H9 (cell line): Measurements from ENCODE around the gene CEACAM6. TPM values are rescaled to one million over a fixed set of nuclear protein-coding genes. Genes with fewer than 3 reads are reported as not detected.

Experiments used
- DNase-seq: peaks from one replicate; pipeline ENCODE4 v3.0.0-alpha.2; 2017
- H2AFZ ChIP-seq: one replicate; pipeline ENCODE4 v1.6.1; 2013; ENCODE audit warnings: mild to moderate bottlenecking, low read length, control low read depth, moderate library complexity
- H2AK5ac ChIP-seq: 2 replicates; pipeline ENCODE4 v1.6.1; 2013; ENCODE audit warnings: low read length, control low read depth, mixed read lengths; ENCODE audit not compliant: insufficient read length
- H2BK120ac ChIP-seq: one replicate; pipeline ENCODE4 v1.6.1; 2013; ENCODE audit warnings: low read depth, mild to moderate bottlenecking, low read length, control low read depth, inconsistent platforms; ENCODE audit not compliant: poor library complexity, severe bottlenecking
- H2BK12ac ChIP-seq: 2 replicates; pipeline ENCODE4 v1.6.1; 2013; ENCODE audit warnings: low read length, control low read depth, mixed read lengths, low read depth; ENCODE audit not compliant: insufficient read length
- H2BK15ac ChIP-seq: 2 replicates; pipeline ENCODE4 v1.6.1; 2013; ENCODE audit warnings: low read depth, low read length, control low read depth
- H2BK20ac ChIP-seq: one replicate; pipeline ENCODE4 v1.6.1; 2013; ENCODE audit warnings: low read depth, mild to moderate bottlenecking, low read length, control low read depth, inconsistent platforms; ENCODE audit not compliant: poor library complexity, severe bottlenecking
- H2BK5ac ChIP-seq: 2 replicates; pipeline ENCODE4 v1.6.1; 2013; ENCODE audit warnings: low read length, control low read depth, mixed read lengths; ENCODE audit not compliant: insufficient read length
- H3K14ac ChIP-seq: 2 replicates; pipeline ENCODE4 v1.6.1; 2013; ENCODE audit warnings: low read length, control low read depth; ENCODE audit not compliant: insufficient read depth
- H3K18ac ChIP-seq: 2 replicates; pipeline ENCODE4 v1.6.1; 2013; ENCODE audit warnings: low read depth, mild to moderate bottlenecking, mixed read lengths, low read length, control low read depth; ENCODE audit not compliant: insufficient read length
- H3K23ac ChIP-seq: 2 replicates; pipeline ENCODE4 v1.6.1; 2013; ENCODE audit warnings: low read length, control low read depth, mixed read lengths, low read depth; ENCODE audit not compliant: insufficient read length
- H3K23me2 ChIP-seq: 2 replicates; pipeline ENCODE4 v1.6.1; 2013; ENCODE audit warnings: low read depth, mild to moderate bottlenecking, mixed read lengths, low read length, control low read depth; ENCODE audit not compliant: insufficient read length, poor library complexity, severe bottlenecking
- H3K27ac ChIP-seq: 2 replicates; pipeline ENCODE4 v1.5.1; 2013; ENCODE audit warnings: low read length, control low read depth, mixed read lengths, low read depth; ENCODE audit not compliant: insufficient read length
- H3K27me3 ChIP-seq: 2 replicates; pipeline ENCODE4 v1.6.1; 2013; ENCODE audit warnings: low read length, control low read depth, inconsistent platforms; ENCODE audit not compliant: insufficient read depth
- H3K4ac ChIP-seq: 2 replicates; pipeline ENCODE4 v1.6.1; 2013; ENCODE audit warnings: low read depth, mild to moderate bottlenecking, control low read depth, inconsistent platforms, low read length, moderate library complexity
- H3K4me1 ChIP-seq: 2 replicates; pipeline ENCODE4 v1.6.1; 2013; ENCODE audit warnings: low read length, control low read depth, inconsistent platforms; ENCODE audit not compliant: insufficient read depth
- H3K4me2 ChIP-seq: 2 replicates; pipeline ENCODE4 v1.6.1; 2013; ENCODE audit warnings: low read length, control low read depth, mixed read lengths; ENCODE audit not compliant: insufficient read length, insufficient read depth
- H3K56ac ChIP-seq: 2 replicates; pipeline ENCODE4 v1.6.1; 2013; ENCODE audit warnings: low read depth, mild to moderate bottlenecking, mixed read lengths, low read length, control low read depth; ENCODE audit not compliant: insufficient read length
- H3K79me1 ChIP-seq: 2 replicates; pipeline ENCODE4 v1.6.1; 2013; ENCODE audit warnings: low read depth, mild to moderate bottlenecking, moderate library complexity, low read length, control low read depth, inconsistent platforms; ENCODE audit not compliant: insufficient read depth, poor library complexity, severe bottlenecking
- H3K79me2 ChIP-seq: 2 replicates; pipeline ENCODE4 v1.6.1; 2013; ENCODE audit warnings: low read length, control low read depth, inconsistent platforms; ENCODE audit not compliant: insufficient read depth
- H3K9ac ChIP-seq: 2 replicates; pipeline ENCODE4 v1.6.1; 2013; ENCODE audit warnings: low read length, control low read depth, mixed read lengths; ENCODE audit not compliant: insufficient read length; ENCODE audit errors: extremely low read depth
- H3K9me3 ChIP-seq: one replicate; pipeline ENCODE4 v1.6.1; 2013; ENCODE audit warnings: low read depth, low read length, inconsistent platforms; ENCODE audit not compliant: control insufficient read depth
- H3T11ph ChIP-seq: one replicate; pipeline ENCODE4 v1.6.1; 2013; ENCODE audit warnings: mild to moderate bottlenecking, low read length, control low read depth, inconsistent platforms
- H4K20me1 ChIP-seq: one replicate; pipeline ENCODE4 v1.6.1; 2013; ENCODE audit not compliant: control insufficient read depth, insufficient read length, insufficient read depth
- H4K5ac ChIP-seq: 2 replicates; pipeline ENCODE4 v1.6.1; 2013; ENCODE audit warnings: low read depth, mild to moderate bottlenecking, mixed read lengths, low read length, control low read depth; ENCODE audit not compliant: insufficient read length
- H4K8ac ChIP-seq: replicated peaks from 2 replicates; pipeline ENCODE4 v1.6.1; 2013; ENCODE audit warnings: low read length, control low read depth, mixed read lengths, low read depth; ENCODE audit not compliant: insufficient read length
- H4K91ac ChIP-seq: 2 replicates; pipeline ENCODE4 v1.6.1; 2013; ENCODE audit warnings: low read depth, mild to moderate bottlenecking, moderate library complexity, mixed read lengths, low read length, control low read depth; ENCODE audit not compliant: insufficient read length
- H3K27ac Mint-ChIP-seq, 3 experiments: 2 replicates in 2 of 3; 3 replicates in 1 of 3; pipeline ENCODE4 v1.8.0; 2020 to 2021; ENCODE audit warnings: mixed read lengths in 3 of 3, mild to moderate bottlenecking in 1 of 3, moderate library complexity in 1 of 3
- H3K27me3 Mint-ChIP-seq: 2 replicates; pipeline ENCODE4 v1.8.0; 2021; ENCODE audit warnings: low read depth, mild to moderate bottlenecking, moderate library complexity, mixed read lengths
- H3K36me3 Mint-ChIP-seq, 3 experiments: 2 replicates in 2 of 3; 3 replicates in 1 of 3; pipeline ENCODE4 v1.8.0; 2020 to 2021; ENCODE audit warnings: low read depth in 3 of 3, mixed read lengths in 3 of 3; ENCODE audit not compliant: insufficient read depth in 1 of 3
- H3K4me1 Mint-ChIP-seq, 2 experiments: 2 replicates each; pipeline ENCODE4 v1.8.0; 2020; ENCODE audit warnings: mixed read lengths in 2 of 2
- H3K4me3 Mint-ChIP-seq, 2 experiments: 2 replicates in 1 of 2; 3 replicates in 1 of 2; pipeline ENCODE4 v1.8.0; 2020 to 2021; ENCODE audit warnings: mild to moderate bottlenecking in 2 of 2, mixed read lengths in 2 of 2, moderate library complexity in 1 of 2
- H3K9me3 Mint-ChIP-seq, 2 experiments: 2 replicates in 1 of 2; 3 replicates in 1 of 2; pipeline ENCODE4 v1.8.0; 2020; ENCODE audit warnings: mild to moderate bottlenecking in 2 of 2, mixed read lengths in 2 of 2, moderate library complexity in 1 of 2
- CTCF ChIP-seq: fragments of 200-600 bp; sonication (generic); conservative IDR thresholded peaks from 3 replicates; pipeline ENCODE4 v1.8.0; 2021; ENCODE audit warnings: antibody characterized with exemption, mild to moderate bottlenecking
- WGBS: extraction: QIAGEN DNeasy Blood & Tissue Kit; methylation state at CpG from one replicate; pipeline ENCODE4 v1.1.7; 2013; ENCODE audit warnings: missing lambda C conversion rate, low lambda C conversion rate, mixed read lengths; ENCODE audit not compliant: insufficient read length; ENCODE audit errors: extremely low coverage; 5-methylcytosine and 5-hydroxymethylcytosine counted together
- total RNA-seq: library from RNA; stranded (reverse); gene quantifications from 2 replicates; pipeline ENCODE4 v1.2.1, GENCODE V29; 2021

The CEACAM6 gene
- total RNA-seq, 1 experiment from 2014 or later: not detected

GRCh38 chr19:41711376-41712261 is 43.7 kb upstream of the CEACAM6 start:
- H2BK15ac ChIP-seq: no peak overlapping the region
- no peaks in the 10 kb centered on the region for H3K27me3 ChIP-seq
- no peak overlapping the region for H2BK120ac ChIP-seq
- H4K5ac ChIP-seq: no peak overlapping the region
- H2AFZ ChIP-seq: no peak overlapping the region
- no peak overlapping the region for H3T11ph ChIP-seq
- no peak overlapping the region for H2BK5ac ChIP-seq
- H3K18ac ChIP-seq: no peak overlapping the region
- peaks cover 9% of the 10 kb centered on the region for H3K9me3 ChIP-seq
- no peak overlapping the region for H2BK12ac ChIP-seq
- H3K4me2 ChIP-seq: no peak overlapping the region
- Mint-ChIP-seq H3K27ac (no peak overlapping the region), H3K4me1 (no peaks in the 10 kb centered on the region), H3K36me3 (peaks cover 0 to 50% (median 10%) of the 10 kb centered on the region in 3 experiments; a peak in 5 of 7 replicates), H3K4me3 (peak overlapping the region in 1 of 2 experiments; percentile 5; a peak in 1 of 5 replicates), H3K27me3 (peaks cover 2% of the 10 kb centered on the region; the same call in 1 of the 2 replicates), H3K9me3 (peaks cover 91 to 100% of the 10 kb centered on the region in 2 experiments)
- no peak overlapping the region for H3K4ac ChIP-seq
- no peak overlapping the region for H4K8ac ChIP-seq
- no peak overlapping the region for H3K27ac ChIP-seq
- H4K20me1 ChIP-seq: peaks cover 4% of the 10 kb centered on the region
- no peak overlapping the region for H3K14ac ChIP-seq
- no peaks in the 10 kb centered on the region for H3K23me2 ChIP-seq
- H3K4me1 ChIP-seq: no peaks in the 10 kb centered on the region
- H3K79me1 ChIP-seq: no peaks in the 10 kb centered on the region
- no peaks in the 10 kb centered on the region for H3K79me2 ChIP-seq
- no peak for DNase-seq
- no peak overlapping the region for H2AK5ac ChIP-seq
- H3K56ac ChIP-seq: no peak overlapping the region
- H3K23ac ChIP-seq: no peak overlapping the region
- H2BK20ac ChIP-seq: no peak overlapping the region
- TF ChIP-seq CTCF: no peak
- H4K91ac ChIP-seq: no peak overlapping the region
- no peak overlapping the region for H3K9ac ChIP-seq
- WGBS: no CpG with 5 or more reads among the region's 13 CpGs
